Measurements from ENCODE around the gene FHOD1. TPM values are rescaled to one million over a fixed set of nuclear protein-coding genes. Genes with fewer than 3 reads are reported as not detected.

FHOD1 gene
- total RNA-seq, 4 donors from 2014 or later: 15.1 to 53.3 (median 32.5) TPM

- TF ChIP-seq CTCF (IDR thresholded peaks at IDR 0.05): no peak
- ATAC-seq (ENCODE audit: low FRiP score) (no peak), DNase-seq (ENCODE audit: low spot score) (no peak)
Measured at GRCh38 chr16:67233596-67233995, 13.7 kb downstream of the FHOD1 start.

GRCh38 chr16:67230809-67231660 lies 16.2 kb downstream of the FHOD1 start:
- no peak for TF ChIP-seq CTCF (IDR thresholded peaks at IDR 0.05)
- ATAC-seq (ENCODE audit: low FRiP score): no peak
- no peak for DNase-seq (ENCODE audit: low spot score)

- ATAC-seq (ENCODE audit: low FRiP score) (no peak), DNase-seq (ENCODE audit: low spot score) (no peak)
- no peak for TF ChIP-seq CTCF (IDR thresholded peaks at IDR 0.05)
Measured at GRCh38 chr16:67229906-67230808, 17.1 kb downstream of the FHOD1 start.

- DNase-seq (ENCODE audit: low spot score) (no peak), ATAC-seq (ENCODE audit: low FRiP score) (no peak)
- no peak for TF ChIP-seq CTCF (IDR thresholded peaks at IDR 0.05)
Measured at GRCh38 chr16:67228905-67229304, 18.4 kb downstream of the FHOD1 start.

GRCh38 chr16:67228034-67228785 lies 19.1 kb downstream of the FHOD1 start:
- ATAC-seq (ENCODE audit: low FRiP score): no peak
- no peak for DNase-seq (ENCODE audit: low spot score)
- no peak for TF ChIP-seq CTCF (IDR thresholded peaks at IDR 0.05)

- no peak for ATAC-seq (ENCODE audit: low FRiP score)
- TF ChIP-seq CTCF (IDR thresholded peaks at IDR 0.05): no peak
- no peak for DNase-seq (ENCODE audit: low spot score)
Measured at GRCh38 chr16:67227567-67227921, 19.7 kb downstream of the FHOD1 start.

Data from omental fat pad (tissue), 4 donors.